Ovary (tissue), 9 donors: Measurements from ENCODE around the gene YWHAH. TPM values are rescaled to one million over a fixed set of nuclear protein-coding genes. Genes with fewer than 3 reads are reported as not detected.

Experiments used
- DNase-seq, 5 donors: peaks; one replicate each; pipeline ENCODE4 v3.0.0-alpha.2; 2019 to 2020
- H3K27ac ChIP-seq, 2 donors: fragments of 200-600 bp; one replicate each; pipeline versions ENCODE4 v1.5.1 to v1.8.0; 2019 to 2022
- H3K27me3 ChIP-seq: fragments of 200-600 bp; one replicate; pipeline ENCODE4 v1.8.0; 2022
- H3K36me3 ChIP-seq: fragments of 200-600 bp; sonication (generic); one replicate; pipeline ENCODE4 v1.5.1; 2019
- H3K4me1 ChIP-seq: one replicate; pipeline ENCODE4 v1.8.1; 2013; ENCODE audit warnings: mild to moderate bottlenecking, moderate library complexity; ENCODE audit not compliant: insufficient read depth
- H3K4me3 ChIP-seq: fragments of 200-600 bp; sonication (generic); one replicate; pipeline ENCODE4 v1.5.1; 2017
- H3K9me3 ChIP-seq, 2 donors: fragments of 200-600 bp in 1 of 2; sonication (generic) in 1 of 2; one replicate each; pipeline versions ENCODE4 v1.5.1 to v1.8.1; 2013 to 2019; ENCODE audit warnings: mild to moderate bottlenecking in 1 of 2, moderate library complexity in 1 of 2
- CTCF ChIP-seq, 3 donors: fragments of 450-650 bp in 2 of 3; fragments of 200-600 bp in 1 of 3; IDR thresholded peaks; one replicate each; pipeline versions ENCODE4 v1.5.1 to v1.8.0; 2016 to 2022; ENCODE audit warnings: antibody characterized with exemption in 3 of 3, mild to moderate bottlenecking in 1 of 3
- EP300 ChIP-seq: sonication (generic); formaldehyde crosslinking; IDR thresholded peaks from one replicate; pipeline ENCODE4 v1.6.1; 2017; ENCODE audit warnings: antibody characterized with exemption
- POLR2A ChIP-seq: fragments of 450-650 bp; IDR thresholded peaks from one replicate; pipeline ENCODE4 v1.6.1; 2017; ENCODE audit warnings: antibody characterized with exemption, mild to moderate bottlenecking, moderate library complexity
- WGBS, 3 donors: extraction: QIAGEN DNeasy Blood & Tissue Kit in 1 of 3; methylation state at CpG; one replicate each; pipeline versions ENCODE4 v1.1.5 to v1.1.7; 2013 to 2017; 5-methylcytosine and 5-hydroxymethylcytosine counted together
- intact Hi-C, 4 donors: fragments of 100-400 bp; cut with DNase I; formaldehyde crosslinking; loops; one replicate each; pipeline versions ENCODE4 v1.11.0 to v1.15.1; 2022 to 2023
- polyA plus RNA-seq, 2 donors: library from polyadenylated mRNA; stranded (reverse); fragments of 200-250 nt in 1 of 2; fragments of 350-450 nt in 1 of 2; fragmentation: Illumina TruSeq in 1 of 2; extraction: RNeasy Lipid Tissue Mini Kit (QIAGEN cat#74804) in 1 of 2; gene quantifications; one replicate each; pipeline ENCODE4 v1.2.3, GENCODE V29; 2013 to 2014
- total RNA-seq, 7 donors: library from RNA; depleted of rRNA in 2 of 7; stranded (reverse); fragments of >200 nt in 2 of 7; fragmentation: NEBNext Ultra II Directional in 3 of 7; extraction: Animal tissue kit (Norgen Biotek cat#: 25700) in 3 of 7; gene quantifications; one replicate each; pipeline versions ENCODE4 v1.1.0 to v1.2.4, GENCODE V29; 2016 to 2023
- donor health status: DM: no; HTN: no; CAD: no; lungs with moderate emphysema.
- donor health status: DM: no; HTN: no; CAD: no.
- donor health status: Bipolar disorder and iron deficiency.
- donor health status: DM: yes; HTN: yes; CAD: no.
- donor health status: DM: no; HTN: no; CAD: no.
- donor health status: DM: yes; HTN: yes; CAD: no.

The YWHAH gene
- total and polyA plus RNA-seq, 9 donors: 51.5 to 144 (median 107) TPM

DNA sequence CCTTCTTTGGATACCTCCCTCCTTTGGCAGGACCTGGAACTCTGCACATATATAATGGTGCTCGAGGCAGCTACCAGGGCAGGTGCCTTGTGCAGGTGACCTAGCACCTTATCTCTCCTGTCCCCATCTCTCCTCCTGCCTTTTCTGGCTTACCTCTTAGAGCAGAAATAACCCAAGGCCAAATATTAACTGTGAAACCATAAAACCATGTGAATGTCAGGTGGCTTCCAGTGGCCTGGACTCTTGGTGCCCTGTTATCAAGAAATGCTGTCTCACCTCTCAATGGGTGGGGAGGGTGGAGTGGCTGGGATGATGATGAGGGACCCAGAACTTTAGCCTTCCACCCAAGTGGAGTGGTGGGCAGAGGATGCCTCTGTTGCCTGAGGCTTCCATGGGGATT, 42.9 kb downstream of the YWHAH start:
- Histone ChIP-seq H3K27ac (no peak overlapping the region), H3K4me3 (no peak overlapping the region), H3K4me1 (no peaks in the 10 kb centered on the region), H3K9me3 (no peaks in the 10 kb centered on the region), H3K36me3 (no peaks in the 10 kb centered on the region), H3K27me3 (no peaks in the 10 kb centered on the region)
- TF ChIP-seq CTCF (IDR thresholded peaks at IDR 0.05): no peak
- no peak for TF ChIP-seq EP300
- no peak for TF ChIP-seq POLR2A
- DNase-seq: no peak
- intact Hi-C loops: loop anchor here in 1 of 4 donors (10.0 kb wide), 1 partner anchor 398 kb away; no protein-coding TSS in a partner anchor
- WGBS, 3 donors: 72 to 84% (median 77%) methylated on average over 1 of the region's 1 CpG

DNA sequence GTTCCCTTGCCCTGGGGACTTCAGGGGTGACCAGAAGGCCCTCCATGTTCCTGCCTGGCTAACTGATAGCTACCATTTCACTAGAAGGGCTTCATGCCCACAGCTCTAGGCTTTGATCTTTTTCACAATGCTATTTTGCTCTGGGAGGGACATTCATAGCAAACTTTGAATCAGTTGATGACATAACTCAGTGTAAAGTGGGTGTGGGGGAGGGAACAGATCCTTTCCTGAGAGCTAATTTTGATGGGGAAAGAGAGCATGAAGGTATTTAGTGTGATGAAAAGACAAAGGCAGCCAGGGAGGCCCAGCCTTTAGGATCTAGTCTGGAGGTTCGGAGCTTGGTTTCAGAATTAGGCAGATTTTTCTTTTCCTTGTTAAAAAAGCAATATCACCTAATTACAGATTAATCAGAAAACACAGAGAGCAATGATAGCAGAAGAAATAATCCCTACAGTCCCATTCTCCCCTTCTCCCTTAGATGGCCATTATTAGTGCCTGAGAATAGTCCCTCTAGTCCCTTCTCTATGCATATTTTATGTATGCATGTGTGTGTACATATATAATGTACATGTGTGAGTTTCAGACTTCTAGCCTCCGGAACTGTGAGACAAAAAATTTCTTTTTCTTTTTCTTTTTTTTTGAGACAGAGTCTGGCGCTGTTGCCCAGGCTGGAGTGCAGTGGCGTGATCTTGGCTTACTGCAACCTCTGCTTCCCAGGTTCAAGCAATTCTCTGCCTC, 46.9 kb downstream of the YWHAH start:
- Histone ChIP-seq H3K36me3 (no peaks in the 10 kb centered on the region), H3K4me3 (no peak overlapping the region), H3K4me1 (no peaks in the 10 kb centered on the region), H3K27ac (no peak overlapping the region), H3K27me3 (no peaks in the 10 kb centered on the region), H3K9me3 (no peaks in the 10 kb centered on the region)
- intact Hi-C loops: loop anchor here in 1 of 4 donors (10.0 kb wide), 1 partner anchor 244 kb away; no protein-coding TSS in a partner anchor
- 81 to 92% (median 87%) methylated on average over 4 of the region's 4 CpGs for WGBS, 3 donors
- DNase-seq: no peak
- TF ChIP-seq CTCF (IDR thresholded peaks at IDR 0.05) (no peak), POLR2A (no peak), EP300 (no peak)

DNA sequence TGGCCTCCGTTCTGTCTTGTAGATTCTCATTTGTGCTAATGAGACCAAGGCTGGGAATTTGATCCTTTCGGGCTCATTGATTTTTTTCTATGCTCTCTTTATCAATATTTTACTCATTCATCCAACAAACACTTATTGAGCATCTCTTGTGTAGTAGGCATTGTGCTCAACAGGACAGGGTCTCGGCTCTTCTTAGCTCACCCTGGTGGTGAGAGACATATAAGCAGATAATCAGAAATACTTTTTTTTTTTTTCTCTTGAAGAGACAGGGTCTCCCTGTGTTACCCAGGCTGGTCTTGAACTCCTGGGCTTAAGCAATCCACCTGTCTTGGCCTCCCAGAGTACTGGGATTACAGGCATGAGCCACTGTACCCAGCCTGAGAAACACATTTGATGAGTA, 50.7 kb downstream of the YWHAH start:
- no peaks in the 10 kb centered on the region for H3K27me3 ChIP-seq
- no peaks in the 10 kb centered on the region for H3K4me1 ChIP-seq
- no peak for DNase-seq
- H3K4me3 ChIP-seq: no peak overlapping the region
- WGBS, 3 donors: 63 to 79% (median 74%) methylated on average over 3 of the region's 3 CpGs
- intact Hi-C loops: loop anchor here in 1 of 4 donors (10.0 kb wide), 1 partner anchor 240 kb away; no protein-coding TSS in a partner anchor
- TF ChIP-seq POLR2A (no peak), CTCF (IDR thresholded peaks at IDR 0.05) (no peak), EP300 (no peak)
- H3K9me3 ChIP-seq: no peaks in the 10 kb centered on the region
- no peaks in the 10 kb centered on the region for H3K36me3 ChIP-seq
- no peak overlapping the region for H3K27ac ChIP-seq

- no peaks in the 10 kb centered on the region for H3K4me1 ChIP-seq
- DNase-seq: no peak
- H3K27ac ChIP-seq: no peak overlapping the region
- 17 to 41% (median 22%) methylated on average over 3 of the region's 3 CpGs for WGBS, 3 donors
- intact Hi-C loops: loop anchor here in 1 of 4 donors (10.0 kb wide), 1 partner anchor 239 kb away; no protein-coding TSS in a partner anchor
- TF ChIP-seq POLR2A: no peak
- TF ChIP-seq EP300: no peak
- no peak for TF ChIP-seq CTCF (IDR thresholded peaks at IDR 0.05)
- no peaks in the 10 kb centered on the region for H3K9me3 ChIP-seq
- no peak overlapping the region for H3K4me3 ChIP-seq
- H3K27me3 ChIP-seq: no peaks in the 10 kb centered on the region
- H3K36me3 ChIP-seq: no peaks in the 10 kb centered on the region
Observed at GRCh38 chr22:31995807-31996206, 51.5 kb downstream of the YWHAH start.
